Measurements from ENCODE around the gene SSPN. TPM values are rescaled to one million over a fixed set of nuclear protein-coding genes. Genes with fewer than 3 reads are reported as not detected.

Gene SSPN
- total RNA-seq, 1 donor from 2014 or later: 200 TPM

DNA sequence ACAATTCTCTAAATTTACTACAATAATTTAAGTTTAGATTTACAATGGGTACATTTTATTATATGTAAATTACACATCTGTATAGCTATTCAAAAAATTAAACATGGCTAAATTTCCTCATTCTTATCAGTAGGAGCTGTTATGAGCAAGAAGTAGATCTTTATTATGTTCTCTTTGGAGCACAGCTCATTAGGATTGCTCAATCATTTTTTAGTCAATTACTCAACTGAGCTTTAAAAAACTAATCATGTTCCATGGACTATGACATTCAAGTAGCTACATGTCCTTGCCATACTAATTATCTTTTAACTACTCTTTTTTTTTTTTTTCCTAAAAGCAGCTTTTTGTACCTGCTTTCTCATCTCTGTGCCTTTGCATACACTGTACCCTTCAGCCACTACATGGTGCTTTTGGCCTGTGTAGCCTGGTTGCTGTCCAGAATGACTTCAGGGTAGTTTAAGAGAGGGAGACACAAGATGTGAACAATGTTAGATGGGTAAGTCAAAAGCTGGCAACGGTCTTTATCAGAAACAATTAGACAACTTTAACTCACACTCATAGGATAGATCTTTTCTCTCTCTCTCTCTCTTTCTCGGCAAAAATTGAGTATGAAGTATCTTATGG lies 69.0 kb downstream of the SSPN start:
- no peak for DNase-seq (ENCODE audit: low spot score)

DNA sequence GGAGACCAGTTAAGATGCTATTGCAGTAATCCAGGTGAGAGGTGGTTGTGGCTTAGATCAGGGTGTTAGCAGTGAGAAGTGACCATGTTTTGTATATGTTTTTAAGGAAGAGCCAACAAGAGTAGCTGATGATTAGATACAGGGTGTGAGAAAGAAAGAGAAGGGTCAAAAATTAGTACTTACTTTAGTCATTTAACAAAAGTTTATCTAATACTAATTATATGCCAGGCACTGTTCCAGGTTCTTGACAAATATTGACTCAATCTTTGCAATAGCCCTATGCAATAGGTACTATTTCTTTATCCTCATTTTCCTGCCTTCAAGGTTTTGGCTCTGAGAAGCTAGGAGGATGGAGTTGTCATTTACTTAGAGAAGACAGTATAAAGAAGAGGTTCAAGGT lies 70.2 kb downstream of the SSPN start:
- DNase-seq (ENCODE audit: low spot score): no peak

DNA sequence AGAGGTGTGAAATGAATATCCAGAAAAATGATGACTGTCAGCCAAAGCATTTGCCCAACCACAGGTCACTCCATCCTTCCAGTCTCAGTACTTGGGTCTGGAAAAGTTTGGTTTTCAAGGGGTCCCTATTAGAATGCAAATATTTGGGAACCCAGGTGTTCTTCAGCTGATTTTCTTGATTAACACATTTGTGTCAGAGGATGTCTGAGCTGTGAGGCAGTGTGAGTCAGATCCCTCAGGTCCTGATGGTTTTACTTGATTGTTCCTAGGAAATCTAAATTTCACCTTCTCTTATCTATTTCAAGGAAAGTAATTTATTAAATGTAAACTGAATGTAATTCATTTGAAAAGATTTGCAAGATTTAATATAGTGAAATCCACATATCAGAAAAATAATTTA lies 71.5 kb downstream of the SSPN start:
- no peak for DNase-seq (ENCODE audit: low spot score)

DNA sequence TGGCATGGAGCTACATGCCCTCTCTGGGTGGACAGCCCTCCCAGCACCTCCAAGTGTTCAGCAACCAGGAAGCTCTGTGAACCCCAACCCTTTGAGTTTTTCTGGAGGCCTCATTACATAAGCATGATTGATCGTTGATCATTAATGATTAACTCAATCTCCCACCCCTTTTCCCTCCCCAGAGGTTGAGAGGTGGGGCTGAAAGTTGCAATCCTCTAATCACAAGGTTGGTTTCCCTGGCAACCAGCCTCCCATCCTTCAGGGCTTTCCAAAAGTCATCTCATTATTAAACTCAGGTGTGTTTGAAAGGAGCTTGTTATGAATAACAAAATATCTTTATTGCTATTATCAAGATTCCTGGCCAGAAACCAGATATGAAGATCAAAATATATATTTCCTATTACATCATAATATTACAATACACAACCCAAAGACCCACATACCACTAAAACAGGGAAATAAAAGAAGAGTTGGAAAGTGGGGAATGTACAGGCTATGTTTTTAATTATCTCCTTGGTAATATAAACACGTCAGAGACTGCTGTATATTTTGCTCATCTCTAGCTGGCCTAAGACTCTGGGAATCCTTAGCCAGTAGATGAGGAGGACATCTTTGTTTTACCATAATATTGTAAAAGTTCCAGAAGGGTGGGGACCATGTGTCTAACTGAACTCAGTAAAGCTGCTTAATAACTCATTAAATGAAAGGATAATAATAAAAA lies 73.6 kb downstream of the SSPN start:
- DNase-seq (ENCODE audit: low spot score): no peak

DNA sequence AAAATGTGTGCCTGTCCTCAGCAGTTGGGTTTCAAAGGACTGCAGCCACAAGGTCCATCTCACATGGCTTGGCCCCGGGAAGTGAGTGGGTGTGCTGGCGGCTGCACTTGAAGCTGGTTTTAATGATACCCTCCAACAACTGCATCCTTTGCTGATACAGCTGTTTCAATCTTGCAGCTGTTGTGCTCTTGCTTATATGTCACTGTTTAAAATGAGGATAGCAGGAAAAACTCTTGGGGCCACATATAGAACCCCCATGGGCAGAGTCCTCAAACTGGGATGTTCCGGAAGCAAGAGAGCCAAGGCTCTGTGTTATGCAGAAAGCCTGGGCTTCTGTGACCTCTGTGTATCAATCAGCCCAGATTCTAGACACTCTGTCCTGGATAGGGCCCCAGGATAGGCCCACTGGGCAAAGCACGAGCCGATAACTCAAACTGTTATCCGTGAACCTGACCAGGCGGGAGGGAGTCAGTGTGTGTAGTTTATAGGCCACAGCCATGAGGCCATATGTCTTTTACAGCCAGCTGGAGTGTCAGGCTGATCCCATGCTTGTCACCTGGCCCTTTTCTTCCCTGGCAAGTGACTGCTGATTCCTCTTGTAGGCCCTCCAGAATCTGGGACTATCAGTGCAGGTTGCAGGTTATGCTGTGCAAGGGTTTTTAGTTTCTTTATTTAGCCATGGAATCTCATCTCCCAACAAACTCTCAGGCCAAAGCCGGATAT lies 74.3 kb downstream of the SSPN start:
- DNase-seq (ENCODE audit: low spot score): no peak

DNA sequence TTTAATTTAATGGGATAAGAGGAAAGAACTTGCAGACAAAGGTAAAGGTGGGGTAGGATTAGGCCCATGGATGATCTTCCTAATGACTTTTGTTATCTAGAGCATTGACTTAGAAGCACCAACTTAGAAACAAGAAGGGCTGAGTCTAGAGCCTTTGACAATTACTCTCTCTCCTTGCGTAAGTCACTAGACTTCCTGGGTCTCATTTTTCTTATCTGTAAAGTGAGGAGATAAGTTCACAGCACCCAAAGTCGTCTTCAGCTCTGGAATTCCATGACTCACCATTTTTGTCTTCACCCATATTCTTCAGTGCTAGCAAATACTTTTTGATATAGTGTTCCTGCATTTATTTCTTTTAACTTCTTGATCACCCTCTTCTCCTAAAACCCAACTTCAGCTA lies 75.7 kb downstream of the SSPN start:
- peak; percentile 11 for DNase-seq (ENCODE audit: low spot score)

DNA sequence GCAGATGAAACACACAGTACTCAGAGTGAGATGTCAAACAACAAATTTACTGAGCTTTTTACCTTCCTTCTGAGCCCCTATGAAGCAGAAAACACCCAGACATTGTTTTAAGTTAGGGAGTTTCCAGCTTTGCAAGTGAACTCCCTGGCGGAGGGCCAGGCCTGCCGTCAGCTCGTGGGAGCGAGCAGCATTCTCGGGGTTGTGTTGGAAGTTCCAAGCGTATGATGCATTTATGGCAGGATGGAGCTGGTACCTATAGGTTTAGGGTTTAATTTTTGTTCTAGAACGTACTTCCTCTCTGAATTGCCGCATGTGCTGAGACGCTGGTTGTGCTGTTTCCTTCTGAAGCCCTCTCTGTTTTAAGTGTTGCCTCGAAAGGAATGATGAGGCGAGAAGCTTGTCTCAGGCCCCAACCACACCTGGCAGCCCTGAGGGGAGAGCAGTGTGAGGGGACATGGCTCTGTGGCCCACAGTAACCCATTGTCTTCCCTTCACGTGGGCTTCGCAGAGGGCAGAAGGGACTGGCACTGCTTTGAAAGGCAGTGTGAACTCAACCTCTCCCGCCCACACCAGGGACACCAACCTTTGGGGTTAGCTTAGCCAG lies 76.6 kb downstream of the SSPN start:
- peak; percentile 92 for DNase-seq (ENCODE audit: low spot score)

DNA sequence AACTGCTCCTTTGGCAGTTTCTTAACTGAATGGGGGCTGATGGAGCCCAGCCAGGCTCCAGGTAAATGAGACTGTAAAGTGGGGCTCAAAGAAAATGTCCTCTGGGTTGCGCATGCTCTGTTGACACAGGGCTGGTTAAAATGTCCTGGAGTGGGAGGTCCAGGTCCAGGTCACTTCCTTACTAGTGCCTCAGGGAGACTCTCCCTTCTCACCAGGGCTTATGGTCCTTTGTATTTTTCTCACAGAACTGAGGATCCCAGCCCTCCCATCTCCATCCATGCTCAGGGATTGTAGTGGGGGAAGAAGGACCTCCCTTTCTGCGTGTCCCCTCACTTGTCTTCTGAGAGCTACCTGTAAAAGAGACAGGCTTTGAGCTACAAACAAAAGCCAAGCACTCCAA lies 77.5 kb downstream of the SSPN start:
- DNase-seq (ENCODE audit: low spot score): no peak

DNA sequence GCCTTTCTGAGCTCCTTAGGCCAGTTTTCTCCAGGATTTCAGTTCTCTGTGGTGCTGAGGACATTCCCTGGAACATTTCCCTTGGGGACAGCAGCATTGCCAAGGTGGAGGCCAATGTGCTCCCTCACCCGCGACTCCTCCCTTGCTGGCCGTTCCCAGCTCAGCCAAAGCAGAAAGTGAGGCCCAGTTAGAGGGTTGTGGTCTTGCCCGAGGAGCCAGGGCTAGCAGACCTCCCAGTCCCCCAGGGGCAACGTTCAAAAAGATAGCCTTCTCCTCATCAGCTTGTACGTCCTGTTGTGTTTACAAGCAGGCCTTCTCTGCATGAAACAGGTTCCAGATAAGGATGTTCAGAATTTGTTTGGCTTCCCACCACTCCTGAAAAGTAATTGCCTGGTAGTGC lies 78.4 kb downstream of the SSPN start:
- DNase-seq (ENCODE audit: low spot score): peak; percentile 10

DNA sequence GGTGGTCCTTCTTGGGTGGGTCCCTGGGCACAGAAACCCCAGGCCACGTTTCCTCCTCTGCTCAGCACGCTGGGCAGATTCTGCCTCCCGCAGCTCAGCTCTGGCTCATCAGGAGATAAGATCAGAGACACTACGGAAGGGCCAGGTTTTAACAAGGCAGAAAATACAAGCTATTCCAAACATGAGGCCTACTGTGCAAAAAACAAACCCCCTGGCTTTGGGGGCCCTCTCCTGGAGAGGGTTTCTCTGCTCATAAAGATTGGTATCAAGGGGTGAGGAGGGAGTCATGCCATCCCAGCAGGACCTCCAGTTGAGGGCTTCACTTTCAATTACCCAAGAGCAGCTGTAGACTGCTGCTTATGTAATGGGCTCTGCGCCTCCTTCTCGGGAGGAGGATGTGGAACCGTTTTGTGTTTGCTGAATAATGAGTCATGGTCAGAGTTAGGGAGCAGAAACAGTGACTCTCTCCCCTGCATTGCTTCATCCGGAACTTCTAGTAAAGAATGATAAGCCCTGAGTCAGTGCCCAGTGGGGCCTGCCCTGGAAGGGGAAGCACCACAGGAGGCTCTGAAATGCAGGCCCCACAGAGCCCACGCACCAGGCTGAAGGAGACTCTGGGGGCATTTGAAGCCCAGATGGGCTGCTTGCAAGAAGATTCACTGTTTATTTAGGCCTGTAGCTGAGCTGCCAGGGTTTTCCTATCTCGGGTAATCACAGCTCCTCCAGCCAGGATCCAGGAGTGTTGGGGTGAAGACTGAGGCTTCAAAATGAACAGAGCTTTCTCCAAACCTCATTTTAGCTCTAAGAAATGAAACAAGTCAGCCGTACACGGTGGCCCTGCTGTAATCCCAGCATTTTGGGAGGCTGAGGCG lies 79.3 kb downstream of the SSPN start:
- peak; percentile 98 for DNase-seq (ENCODE audit: low spot score)

DNA sequence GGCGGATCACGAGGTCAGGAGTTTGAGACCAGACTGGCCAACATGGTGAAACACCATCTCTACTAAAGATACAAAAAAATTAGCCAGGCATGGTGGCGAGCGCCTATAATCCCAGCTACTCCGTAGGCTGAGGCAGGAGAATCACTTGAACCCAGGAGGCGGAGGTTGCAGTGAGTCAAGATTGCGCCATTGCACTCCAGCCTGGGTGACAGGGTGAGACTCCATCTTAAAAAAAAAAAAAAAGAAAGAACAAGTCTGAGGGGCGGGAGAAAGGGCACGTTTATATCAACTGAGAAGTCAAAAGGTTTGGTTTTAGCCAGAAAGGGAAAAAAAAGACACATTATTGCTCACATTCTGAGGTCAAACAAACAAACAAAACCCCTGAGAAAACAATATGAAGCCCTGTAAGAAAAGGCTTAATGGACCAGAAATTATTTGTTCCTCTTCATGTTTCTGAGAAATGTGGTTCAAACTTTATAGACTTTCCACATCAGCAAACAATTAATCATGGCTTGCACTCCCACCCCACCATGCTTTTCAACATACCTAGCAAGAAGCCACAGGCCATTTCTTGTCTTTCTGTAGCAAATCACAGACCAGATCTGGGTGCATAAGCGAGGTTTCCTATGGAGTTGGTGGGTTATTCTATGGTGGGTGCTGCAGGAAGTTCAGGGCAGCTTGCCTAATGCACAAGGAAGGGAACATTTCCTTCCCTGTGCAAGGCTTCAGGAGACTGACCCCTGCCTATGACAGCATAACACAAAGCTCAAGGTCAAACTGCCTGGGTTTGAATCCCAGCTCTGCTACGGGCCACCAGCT lies 80.1 kb downstream of the SSPN start:
- no peak for DNase-seq (ENCODE audit: low spot score)

DNA sequence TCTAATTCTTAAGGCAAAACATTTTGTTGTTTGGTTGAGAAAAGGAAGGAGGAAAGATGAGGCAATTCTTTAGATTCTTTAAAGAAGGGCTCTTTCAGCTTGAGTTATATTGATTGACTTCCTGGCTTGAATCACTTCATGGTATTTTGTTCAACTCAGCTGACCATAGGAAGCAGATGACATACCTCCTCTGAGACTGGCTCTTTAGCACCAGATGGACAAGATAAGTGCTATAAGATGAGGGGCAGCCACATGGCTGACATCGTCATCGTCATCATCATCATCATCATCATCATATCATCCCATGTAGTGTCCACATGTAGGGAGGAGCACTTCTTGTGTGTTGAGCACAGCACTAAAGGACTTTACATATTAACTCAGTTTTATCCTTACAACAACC lies 81.3 kb downstream of the SSPN start:
- no peak for DNase-seq (ENCODE audit: low spot score)

DNA sequence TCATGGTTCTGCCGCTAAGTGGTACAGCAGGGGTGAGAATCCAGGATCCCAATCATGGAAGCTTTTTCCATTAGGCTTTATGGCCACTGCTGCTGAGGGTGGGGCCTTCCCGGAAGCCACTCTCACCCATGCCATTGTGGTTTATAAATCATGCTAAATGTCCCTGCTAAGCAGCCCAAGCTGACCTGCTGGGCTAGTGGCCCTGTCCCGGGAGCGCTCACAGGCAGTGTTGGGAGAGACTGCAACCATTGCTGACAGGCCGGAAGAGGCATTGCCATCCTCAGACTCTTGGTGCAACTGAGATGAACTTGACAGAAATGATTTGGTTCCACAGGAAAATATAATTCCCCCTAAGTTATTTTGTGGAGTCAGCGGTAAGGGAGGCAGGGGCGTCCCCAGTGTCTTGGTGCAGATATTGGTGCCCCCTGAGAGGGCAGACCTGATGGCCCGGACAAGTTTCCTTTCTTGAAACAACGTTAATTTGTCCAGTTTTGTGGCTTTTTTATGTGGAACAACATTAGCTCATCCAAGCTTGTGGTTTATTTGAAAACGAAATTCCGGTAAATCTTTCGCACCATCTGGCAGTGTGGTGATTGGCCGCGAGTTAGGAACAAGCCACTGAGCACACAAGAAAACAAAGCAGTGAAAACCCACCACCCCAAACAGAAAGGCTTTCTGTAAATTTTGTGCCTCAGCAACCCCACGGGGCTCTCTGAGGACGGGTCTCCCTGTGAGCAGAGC lies 82.3 kb downstream of the SSPN start:
- DNase-seq (ENCODE audit: low spot score): no peak

DNA sequence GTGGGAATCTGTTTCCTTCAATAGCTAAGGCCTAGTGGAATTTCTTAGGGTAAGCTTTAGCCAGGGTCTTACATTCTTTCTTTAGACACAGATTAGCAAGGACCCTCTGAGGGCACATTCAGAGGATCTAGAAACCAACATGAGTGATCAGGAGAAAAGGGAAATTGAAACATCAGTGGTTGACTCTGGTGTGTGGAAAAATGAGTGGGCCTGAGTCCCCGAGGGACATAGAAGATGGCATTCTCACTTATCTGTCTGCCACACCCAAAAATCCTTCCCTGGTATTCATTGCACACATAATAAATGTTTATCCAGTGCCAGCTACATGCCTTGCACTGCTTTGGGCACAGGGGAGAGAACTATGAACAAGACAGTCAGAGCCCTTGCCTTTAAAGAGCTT lies 82.9 kb downstream of the SSPN start:
- no peak for DNase-seq (ENCODE audit: low spot score)

DNA sequence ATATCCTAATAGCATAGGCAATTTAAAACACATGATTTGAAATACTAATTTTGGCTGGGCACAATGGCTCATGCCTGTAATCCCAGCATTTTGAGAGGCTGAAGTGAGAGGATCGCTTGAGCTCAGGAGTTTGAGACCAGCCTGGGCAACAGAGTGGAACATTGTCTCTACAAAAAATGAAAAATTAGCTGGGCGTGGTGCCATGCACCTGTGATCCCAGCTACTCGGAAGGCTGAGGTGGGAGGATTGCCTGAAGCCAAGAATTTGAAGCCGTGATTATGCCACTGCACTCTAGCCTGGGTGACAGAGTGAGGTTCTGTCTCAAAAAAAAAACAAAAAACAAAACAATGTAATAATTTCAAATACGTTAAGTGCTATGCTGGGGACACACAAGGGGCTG lies 83.3 kb downstream of the SSPN start:
- DNase-seq (ENCODE audit: low spot score): no peak

DNA sequence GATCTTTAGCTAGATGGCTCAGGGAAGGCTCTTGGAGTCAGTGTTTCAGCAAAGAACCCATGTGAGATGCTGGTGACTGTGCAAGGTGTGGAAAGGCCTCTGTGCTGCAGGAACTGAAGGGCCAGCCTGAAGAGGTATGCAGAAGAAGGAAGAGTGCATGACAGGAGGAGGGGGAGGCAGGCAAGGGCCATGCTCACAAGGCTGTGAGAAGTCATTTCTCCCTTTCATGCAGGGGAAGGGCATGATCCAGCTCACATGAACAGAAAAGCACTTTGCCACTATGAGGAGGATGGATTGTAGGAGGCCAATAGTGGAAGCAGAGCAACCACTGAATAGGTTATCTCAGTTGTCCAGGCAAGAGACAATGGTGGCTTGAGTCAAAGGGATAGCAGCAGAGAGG lies 83.7 kb downstream of the SSPN start:
- no peak for DNase-seq (ENCODE audit: low spot score)

DNA sequence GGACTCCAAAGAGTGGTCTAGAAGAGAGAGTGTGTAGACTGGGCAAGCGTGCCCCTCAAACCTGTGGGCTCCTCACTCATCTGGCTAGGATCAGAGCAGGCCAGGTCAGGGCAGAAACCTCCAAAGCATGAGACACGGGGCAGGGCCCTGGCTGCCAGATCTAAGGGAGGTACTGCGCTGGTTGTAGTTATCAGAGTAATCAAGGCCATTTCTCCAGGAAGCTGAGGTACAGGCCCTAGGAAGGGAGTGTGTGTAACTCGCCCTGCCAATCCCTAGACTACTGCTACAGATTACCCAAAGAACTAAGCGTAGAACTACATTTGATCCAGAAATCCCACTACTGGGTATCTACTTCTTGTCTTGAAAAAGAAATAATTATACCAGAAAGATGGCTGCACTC lies 84.5 kb downstream of the SSPN start:
- DNase-seq (ENCODE audit: low spot score): no peak

DNA sequence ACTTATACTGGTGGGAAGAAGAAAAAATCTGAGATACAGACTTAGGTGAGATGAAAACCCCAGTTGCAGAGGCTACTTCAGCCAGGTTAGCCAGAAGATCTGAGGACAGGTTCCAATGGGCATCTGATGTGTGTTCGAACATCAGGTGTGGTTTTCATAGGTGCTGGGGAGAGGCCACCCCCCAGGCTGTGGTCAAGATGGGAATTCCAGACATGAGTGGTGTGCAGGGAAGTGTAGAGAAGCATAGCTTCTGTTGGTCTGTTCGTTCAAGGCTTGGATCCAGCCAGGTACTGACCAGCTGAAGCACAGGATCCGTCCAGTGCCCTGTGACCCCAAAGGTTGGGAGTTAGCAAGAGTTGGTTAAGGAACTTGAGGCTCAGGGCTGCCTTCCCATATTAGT lies 85.5 kb downstream of the SSPN start:
- no peak for DNase-seq (ENCODE audit: low spot score)

DNA sequence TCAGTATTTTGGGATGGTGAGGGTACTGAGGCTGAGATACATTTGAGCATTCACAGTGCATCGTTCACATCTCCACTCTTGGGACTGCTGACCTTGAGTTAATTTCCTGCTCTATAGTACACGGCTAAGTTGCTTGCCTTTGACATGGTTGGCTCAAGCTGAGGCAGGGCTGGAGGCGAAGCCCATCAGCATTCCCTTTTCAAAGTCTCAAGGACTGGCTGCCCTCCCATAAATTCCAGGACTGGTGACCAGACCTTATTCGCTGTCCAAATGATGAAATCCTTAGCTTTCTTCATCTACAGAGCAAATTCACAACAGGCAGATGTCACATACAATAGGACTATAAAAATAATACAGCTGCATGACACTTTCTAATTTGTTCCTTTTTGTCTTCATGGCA lies 85.9 kb downstream of the SSPN start:
- DNase-seq (ENCODE audit: low spot score): no peak

DNA sequence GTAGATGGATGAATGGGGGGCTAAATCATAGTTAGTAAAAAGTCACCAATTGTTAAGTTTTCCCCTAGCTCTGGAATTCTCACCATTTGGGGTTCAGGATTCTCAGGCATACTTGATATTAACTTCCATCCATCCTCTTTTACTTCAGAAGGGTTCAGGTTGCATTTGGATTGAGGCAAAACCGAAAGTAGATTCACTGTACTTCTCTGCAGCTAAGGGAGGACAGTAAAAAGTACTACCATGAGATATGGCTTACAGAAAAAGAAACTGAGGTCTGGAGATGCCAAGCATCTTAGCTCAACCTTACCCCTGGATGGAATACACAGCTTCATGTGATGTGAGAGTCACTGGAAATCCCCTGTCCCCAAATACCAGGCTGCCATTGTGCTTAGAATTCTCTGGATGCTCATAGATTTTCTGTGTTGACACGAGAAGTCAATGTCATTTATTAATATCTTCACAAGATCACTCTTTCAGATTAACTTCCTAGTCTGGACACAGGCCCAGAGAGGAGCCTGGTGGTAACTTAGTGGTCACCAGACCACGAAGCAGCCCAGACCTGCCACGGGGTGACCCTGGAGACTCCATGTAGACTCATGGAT lies 87.1 kb downstream of the SSPN start:
- DNase-seq (ENCODE audit: low spot score): no peak

Data from umbilical cord (tissue), 2 donors.